HUDEP-2 (cell line): ENCODE results near the gene PRKCE.

Experiments
- DNase-seq, 76 experiments: peaks; one replicate each; lab custom pipeline; 2025; ENCODE audit not compliant: unreplicated experiment in 76 of 76; lab: John Stamatoyannopoulos, UW

Gene PRKCE

DNA sequence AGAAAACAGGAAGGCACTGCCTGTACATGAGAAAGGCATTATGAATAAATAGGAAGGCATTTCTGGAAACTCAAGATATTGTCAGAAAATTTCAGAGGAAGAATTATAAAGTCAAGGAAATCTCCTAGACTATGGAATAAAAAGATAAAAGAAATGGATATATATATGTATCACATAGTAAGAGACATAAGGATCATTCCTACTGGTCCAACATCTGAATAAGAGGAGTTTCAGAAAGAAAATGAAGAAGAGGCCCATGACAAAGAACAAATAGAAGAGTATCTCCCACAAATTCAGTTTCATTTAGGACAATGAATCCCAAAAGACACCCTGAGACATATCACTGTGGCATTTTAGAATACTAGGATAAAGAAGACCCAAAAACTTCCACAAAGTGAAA is 178.8 kb downstream of the PRKCE start:
- DNase-seq = no peak

DNA sequence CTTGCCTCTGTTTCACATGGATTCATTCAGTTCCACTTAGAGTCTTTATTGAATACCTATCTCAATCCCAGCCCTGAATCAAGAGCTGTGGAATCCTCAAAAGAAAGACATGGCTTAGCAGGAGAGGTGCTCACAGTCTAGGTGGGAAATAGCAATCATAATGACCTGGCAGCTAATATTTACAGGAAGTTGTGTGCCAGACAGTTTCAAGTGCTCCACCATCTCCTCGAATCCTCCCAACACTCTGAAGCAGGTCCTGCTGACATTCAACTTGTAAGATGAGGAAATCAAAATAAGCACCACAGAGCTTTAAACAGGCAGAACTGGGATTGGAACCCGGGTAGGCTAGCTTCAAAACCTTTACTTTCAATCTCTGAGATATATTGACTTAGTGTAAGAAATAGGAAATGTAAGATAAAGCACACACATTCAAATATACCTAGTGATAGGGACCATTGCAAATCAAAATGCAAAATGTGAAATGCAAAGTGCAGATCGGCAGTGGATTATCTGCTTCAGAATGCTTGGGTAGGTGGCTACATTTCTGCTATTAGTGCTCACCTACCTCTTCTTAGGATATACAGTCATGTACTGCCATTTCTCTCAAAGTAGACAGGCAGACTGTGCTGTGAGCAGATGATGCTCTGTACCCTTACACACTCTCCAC is 182.0 kb downstream of the PRKCE start:
- no peak for DNase-seq

DNA sequence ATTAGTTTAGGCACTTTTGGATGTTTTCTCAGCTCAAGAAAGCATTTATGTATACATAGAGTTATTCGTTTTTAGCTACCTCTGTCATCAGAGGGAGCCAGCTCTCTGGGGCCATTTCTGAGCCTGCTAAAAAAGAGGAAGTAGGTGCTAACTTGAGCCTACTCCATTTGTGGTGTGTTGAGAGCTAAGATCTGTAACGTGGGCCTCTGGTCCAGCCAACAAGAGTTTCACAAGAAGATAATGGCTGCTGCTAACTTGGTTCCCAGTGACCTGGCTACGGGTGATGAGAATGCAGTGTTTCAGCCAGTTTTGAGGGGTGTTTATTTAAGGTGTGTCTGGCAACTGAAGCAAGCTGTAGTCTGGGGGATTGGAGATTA is 182.5 kb downstream of the PRKCE start:
- DNase-seq = no peak

DNA sequence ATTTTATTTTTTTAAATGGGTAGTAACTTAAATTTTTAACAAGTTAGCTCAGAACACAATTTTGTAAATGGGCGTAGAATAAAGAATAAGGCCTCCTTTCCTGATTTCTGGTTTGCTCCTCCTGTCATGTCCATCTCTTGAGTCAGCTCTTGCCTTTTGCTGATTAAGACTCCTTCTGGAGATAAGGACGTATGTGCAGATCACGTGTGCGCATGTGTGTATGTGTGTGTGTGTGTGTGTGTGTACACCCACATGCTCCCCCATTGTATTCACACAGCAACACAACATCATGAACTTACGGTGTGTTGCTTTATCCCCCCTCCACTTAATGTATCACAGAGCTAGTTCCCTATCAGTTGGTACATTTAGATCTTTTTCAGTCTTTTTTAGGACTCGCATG is 182.9 kb downstream of the PRKCE start:
- no peak for DNase-seq

DNA sequence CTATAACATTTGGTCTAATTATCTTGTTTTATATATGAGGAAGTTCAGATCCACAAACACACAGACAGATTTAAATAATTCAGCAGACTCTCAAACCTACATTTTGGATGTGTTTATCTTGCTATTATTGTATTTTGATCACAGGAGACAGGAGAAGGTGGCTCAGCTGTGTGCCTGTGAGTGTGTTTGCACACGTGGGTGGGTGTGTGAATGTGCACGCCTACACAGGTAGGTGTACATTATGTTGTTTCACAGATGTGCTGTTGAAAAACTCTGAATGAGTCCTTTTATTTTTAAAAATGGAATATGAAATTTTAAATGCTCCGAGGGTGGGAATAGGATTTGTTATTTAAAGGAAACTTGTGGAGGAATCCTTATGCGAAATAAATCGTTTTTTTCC is 183.4 kb downstream of the PRKCE start:
- DNase-seq = no peak

DNA sequence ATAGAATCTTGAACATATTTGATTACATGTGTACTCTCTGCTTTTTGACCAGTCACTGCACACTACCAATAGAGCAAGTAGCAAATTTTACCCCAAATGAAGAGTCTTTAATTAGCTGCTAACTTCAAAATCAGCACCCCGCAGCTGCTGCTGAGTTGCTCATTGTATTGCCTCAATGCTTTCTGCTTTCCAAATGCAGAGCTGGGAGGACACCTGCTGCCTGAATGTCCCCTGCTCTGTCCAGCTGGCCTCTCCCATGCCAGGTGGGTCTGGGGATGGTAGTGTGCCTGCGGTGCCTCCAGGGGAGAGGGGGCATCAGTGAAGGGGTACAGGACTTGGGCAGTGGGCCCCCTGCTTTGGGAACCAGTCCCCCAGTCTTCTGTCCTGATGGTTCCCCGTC is 184.8 kb downstream of the PRKCE start:
- DNase-seq = no peak

DNA sequence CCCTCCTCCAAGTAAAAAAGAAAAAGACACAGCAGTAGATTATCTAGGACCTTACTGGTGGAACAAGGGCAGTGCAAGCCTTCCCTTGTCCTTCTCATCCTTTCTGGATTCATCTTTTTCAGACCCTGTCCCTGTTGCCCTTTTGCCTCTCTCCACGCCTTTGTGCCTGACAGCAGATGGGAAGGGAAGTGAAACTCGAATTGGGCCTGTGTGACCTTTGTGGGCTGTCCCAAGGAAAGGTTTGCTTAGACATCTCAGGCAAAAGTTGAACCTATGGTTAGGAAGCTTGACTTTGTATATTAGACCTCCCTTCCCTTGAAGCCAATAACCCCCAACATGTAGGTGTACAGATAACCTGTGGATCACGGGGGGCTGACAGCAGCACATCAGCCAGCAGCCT is 185.3 kb downstream of the PRKCE start:
- no peak for DNase-seq

DNA sequence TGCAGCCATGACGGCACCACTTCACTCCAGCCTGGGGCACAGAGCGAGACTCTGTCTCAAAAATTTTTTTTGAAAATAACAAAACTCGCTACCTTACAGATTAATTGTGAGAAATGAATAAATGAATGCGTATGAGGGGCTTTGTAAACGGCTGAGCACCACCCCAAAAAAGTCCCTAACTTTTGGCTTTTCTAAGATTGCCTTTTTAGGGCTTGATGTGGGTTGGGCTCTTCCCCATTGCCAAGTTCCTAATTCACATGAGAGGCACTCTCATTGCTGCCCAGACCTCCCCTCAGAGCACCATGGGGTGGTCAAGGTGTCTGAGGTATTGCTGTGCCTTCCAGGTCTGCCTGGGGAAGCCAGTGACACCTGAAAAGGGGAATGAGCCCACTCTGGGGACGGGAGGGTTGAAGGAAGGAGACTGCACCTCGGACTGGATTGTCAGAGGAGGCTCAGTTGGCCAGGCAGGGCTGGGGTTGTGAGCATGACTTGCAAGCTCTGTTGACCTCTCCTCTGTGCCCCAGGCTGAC is 186.4 kb downstream of the PRKCE start:
- no peak for DNase-seq

DNA sequence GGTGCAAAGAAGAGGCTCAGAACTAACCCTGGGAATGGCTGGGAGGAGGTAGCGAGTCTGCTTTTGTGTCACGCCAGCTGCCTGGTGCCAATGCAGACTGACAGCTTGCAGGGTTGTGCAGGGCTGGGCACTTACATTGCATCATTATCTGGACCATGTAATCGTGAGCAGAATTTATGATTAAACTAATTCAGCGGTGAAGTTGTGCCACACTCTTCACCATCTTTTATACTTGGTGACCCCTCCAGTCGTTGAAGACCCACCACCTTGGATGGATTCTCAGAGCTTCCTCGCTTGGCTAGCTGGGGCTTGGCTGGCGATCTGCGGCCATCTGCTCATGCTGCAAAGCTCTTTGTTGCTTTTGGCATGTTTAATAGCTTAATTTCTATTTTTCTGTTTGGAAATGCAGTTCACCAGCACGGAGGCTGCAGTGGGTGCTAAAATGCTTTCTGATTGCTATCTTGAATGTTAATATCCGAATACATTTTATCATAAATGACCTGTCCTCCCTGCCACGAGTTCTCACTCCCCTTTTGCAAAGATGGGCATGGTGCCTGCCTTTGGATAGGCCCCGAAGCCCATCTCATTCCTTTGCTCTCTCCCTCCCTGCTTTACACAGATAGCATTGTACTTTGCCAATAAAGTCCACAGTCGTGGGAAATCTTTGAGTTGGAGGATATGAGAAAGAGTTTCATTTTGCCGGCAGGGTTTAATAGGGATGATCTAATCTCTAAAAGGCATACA is 188.2 kb downstream of the PRKCE start:
- no peak for DNase-seq

DNA sequence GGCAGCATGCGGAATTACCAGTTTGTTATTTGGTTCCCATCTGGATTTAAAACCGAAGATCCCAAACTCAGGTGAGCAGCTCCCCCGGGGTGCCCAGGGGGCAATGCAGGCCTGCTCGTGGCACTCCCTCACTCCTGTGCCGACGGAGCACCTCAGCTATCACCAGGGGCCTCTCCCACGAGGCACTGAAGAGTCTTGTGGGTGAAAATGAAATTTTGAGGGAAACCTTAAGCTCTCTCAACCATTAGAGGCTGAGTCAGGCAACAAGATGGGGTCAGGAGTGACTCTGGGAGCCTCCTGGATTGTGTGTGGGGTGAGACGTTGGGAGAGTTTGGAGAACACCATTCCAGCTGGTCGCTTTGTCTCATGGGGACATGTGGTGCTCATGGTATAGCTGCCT is 189.0 kb downstream of the PRKCE start:
- no peak for DNase-seq

DNA sequence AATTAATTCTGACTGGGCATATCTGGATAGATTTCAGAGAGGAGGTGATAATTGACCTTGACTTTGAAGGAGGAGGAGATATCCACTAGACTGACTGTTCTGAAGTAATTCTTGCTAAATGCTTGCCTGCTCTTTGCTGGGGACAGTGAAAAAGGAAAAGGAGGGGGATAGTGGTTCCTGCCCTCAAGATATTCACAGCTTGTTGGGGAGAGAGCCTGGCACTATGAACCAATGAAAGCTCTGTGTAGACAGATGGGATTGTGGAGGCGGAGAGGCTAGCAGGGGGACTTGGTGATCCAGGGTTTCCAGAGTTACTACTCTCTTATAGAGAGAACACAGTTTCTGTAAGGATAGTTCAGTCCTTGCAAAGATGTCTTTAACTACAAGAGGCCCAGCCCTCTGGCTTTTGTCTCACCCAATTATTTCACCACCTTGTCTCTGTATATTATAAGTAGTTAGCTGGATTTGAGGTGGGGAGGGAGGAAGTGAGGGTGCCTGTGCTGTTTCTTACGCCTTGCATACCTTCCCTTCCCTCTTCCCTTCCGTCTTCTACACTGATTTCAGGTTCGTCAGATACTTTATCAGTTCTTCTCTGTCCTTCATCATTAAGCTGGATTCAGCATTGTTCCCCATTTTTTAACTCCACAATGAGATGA is 190.4 kb downstream of the PRKCE start:
- no peak for DNase-seq

DNA sequence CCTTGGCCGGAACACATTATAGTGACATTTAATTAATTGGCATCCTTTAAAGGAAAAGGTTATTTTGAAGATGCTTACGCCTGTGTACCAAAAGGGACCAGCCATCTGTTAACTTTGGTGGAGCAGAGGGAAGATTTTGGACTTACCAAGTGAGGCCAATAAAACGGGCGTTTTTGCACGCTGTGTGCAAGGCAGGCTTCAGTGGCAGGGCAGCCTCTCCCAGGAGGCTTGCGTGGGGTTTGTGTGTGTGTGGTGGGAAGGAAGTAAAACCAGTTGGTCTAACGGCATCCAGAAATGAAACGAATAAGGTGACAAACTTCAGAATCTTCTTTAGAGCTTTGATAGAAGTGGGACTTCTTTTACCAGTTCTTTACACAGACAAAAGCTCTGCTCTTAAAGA is 191.7 kb downstream of the PRKCE start:
- DNase-seq = no peak

DNA sequence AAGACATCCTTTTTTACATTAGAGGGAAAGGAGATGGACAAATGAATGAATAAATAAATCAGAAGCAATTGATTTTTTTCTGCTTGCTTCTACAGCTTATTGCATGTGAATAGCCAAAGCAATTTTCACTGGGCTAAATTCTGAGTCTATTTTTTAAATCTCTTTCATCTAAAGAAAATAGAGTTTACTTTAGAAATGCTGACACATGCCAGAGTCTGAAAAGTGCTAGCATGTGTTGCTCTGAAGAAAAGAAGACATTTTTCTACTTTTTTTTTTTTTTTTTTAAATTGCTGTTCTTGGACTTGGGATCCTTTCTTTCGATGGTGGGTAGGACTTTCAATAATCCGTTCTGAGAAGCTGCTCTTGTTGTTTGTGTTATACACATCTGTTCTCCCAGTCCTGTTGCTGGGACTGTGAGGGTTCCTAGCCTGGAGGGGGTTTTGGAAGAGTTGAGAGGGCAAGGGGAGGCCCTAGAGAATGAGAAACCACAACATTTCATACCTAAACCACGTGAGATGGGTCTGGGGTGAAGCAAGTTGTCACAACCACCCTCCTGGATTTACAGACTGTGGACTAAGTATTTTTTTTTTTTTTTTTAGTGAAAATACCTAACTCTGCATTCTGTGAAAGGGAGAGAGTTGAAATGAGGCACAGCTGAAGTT is 193.5 kb downstream of the PRKCE start:
- no peak for DNase-seq

DNA sequence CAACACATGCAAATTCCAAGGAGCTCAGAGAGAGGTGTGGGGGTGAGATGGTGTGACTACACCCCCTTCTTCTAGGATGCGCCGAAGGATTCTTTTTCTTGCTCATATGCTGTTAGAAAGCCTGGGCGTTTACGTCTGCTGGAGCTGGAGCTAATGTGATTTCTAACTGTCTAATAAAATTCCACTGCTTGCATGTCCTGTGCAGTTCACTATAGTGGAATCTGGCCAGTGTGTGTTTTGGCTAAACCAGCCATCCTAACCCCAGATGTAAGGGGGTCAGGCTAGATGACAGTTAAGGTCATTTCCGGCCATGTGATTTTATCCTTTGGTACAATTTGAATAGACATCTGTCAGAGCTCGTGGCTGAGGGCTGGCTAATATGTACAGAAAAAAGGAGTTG is 194.1 kb downstream of the PRKCE start:
- no peak for DNase-seq

DNA sequence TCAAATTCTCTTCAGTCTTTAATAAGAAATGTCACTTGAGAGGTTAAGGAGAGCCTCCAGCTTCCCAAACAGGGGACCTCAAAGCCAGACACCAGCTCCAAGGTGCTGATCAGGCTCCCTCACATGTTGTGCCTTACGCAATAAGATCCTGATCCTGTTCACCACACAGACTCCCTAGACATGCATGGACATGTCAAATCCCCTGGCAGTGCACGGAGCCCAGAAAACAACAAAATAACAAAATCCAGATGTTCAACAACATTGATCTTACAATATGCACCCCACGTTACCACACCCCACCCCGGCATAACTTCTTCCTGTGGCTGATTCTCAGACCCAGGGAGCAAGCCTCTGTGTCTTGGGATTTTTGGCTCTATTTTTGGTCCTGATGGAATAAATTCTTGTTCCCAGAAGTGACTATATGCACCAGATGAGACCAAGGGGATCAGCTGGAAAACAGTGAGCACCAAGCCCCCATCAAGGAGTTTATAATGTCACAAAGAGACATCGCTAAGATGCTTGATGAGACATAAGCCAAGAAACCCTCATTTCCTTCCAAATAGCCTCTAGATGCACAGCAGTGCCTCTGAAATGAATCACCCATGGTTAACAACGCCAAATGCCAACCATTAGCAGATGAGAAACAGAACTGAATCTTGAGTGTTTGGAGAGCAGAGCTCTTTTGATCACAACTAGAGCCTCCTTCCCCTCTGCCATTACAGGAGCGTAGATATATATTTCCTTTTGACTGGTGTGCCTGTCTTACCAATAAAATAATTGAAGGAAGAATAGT is 198.2 kb downstream of the PRKCE start:
- DNase-seq = no peak

DNA sequence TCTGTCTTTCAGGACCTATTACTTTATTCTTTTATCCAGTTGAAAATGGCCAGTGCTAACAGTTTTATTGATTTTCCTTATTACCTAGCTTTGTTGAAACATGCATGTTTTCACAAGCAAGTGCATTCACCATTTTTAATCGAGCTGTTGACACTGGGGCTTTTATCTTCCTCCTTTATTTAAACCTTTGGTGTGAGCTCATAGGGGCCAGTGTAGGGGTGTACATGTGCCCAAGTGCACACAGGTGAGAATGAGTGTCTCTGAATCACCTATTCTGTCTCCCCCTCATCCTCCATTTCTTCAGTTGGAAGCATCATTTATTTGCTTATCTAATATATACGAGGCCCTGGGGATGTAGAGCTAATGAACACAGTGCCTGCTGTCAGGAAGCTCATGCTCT is 199.1 kb downstream of the PRKCE start:
- DNase-seq = no peak

DNA sequence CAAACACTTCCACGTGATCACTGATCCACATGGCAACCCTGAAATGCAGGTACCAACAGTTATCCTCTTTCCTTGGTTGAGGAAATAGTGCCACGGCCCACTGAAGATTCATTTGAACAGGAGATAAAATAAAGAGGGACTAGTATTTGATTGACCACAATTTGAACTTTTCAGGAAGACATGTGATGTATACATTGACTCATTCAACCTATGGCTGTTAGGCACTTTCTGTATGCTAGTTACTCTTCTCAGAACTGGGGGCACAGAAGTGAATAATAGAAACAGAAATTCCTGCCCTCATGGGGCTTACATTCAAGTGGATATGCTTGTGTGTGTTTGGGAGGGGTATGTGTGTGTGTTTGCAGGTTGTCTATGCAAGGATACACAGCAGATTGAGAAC is 199.6 kb downstream of the PRKCE start:
- no peak for DNase-seq

DNA sequence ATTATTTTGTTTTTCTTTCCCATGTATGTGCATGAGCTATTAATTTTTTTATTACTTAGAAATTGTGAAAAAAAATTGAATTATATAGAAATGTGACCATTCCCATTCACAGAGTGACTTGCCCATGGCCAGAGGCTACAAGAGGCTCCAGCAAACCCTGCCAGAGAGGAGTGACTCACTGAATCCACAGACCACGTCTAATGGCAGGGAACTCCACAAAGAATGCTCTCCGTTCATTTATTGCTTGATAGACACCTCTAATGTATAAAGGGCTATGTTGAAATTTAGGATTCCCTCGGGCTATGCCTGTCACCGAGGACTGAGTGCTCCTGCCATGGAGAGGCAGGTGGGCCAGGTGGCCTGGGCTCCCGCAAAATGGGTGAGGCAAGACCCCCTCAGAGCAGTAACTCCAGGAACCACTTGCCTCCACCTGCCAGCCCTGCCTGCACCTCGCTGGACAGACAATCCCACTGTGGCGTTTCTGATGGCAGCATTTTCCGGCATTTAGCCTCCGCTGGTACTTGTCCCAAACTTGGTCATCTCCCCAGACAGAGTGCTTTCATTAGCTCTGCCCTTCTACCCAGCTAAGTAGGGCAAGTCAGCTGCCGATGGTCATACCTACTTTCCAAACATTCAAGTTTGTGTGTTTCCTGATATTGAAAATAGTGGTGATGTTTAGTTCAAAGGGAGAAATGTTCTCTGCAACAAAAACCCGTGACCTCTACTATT is 200.3 kb downstream of the PRKCE start:
- DNase-seq = no peak

DNA sequence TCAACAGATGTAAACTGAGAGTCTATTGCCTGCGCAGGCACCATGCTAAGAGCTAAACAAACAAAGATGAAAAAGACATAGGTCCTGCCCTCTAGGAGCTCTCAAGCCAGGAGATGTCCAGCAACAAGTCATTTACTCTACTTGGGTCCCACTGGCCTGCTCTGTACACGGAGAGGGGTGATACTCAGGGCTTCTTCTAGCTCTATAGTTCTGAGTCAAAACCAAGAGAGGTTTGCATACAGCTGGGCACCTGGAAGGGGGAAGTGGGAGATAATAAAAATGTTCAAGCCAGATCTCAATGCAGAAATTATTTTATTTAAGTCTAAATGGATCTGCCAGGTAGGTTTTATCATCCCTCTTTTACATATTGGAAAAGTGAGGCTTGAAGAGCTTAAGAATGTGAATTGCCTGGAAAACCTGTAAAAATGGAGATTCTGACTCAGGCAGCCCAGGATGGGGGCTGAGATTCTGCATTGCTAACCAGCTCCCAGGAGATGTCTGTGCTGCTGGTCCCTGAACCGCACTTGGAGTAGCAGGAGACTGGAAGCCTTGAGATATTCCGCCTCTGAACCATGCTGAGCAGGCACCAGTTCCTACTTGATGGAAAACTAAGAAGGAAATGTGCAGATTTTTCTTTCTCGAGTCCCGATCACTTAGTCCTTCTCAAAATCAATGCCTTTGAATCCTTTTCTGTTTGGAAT is 201.1 kb downstream of the PRKCE start:
- DNase-seq = no peak
